ENCODE data around the gene TEX52. TPM values are rescaled to one million over a fixed set of nuclear protein-coding genes. Genes with fewer than 3 reads are reported as not detected.

Gene TEX52
- total RNA-seq, 1 experiment from 2014 or later: not detected

DNA sequence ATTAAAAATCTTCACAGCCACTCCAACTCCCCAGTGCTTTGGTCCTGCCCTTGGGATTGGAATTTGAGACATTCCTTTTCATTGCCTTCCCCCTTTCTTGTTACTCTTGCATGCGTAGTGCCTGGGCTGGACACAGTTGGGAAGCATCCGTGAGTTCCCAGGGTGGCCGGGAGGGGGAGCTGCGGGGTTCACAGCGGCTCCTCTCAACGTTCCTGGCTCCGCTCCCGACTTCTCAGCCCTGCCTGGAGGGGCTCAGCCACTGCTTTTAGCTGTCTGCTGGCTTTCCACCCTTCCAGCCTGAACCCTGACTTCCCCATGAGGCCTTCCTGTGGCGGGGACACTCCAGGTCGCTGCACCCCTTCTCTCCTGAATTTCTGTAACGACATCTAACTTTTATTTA, 3.2 kb downstream of the TEX52 start:
- RAD21 ChIA-PET (ENCODE audit: low non-redundant PET in 1 of 2, low total read pairs in 2 of 2, uncharacterized antibody in 2 of 2, unreplicated experiment in 2 of 2): interaction anchor here in 1 of 2 experiments (1.1 kb wide), 1 partner anchor 188 kb away, joined by 3 read pairs; no protein-coding TSS in a partner anchor

DNA sequence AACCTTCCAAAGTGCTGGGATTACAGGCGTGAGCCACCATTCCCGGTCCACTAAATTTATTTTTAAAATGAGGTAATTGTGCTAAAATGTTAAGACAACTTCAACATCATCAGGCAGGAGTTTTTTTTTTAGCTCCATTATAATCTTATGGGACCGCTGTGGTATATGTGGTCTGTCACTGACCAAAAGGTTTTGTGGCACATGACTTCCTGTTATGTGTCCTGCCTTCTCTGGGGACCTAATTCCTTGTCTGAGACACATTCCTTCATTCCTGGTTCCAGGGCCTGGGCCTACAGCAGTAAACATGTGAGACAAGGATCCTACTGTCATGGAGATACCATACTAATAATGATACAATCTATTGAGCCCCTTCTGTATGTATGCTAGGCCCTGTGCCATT, 4.9 kb downstream of the TEX52 start:
- H3K9me2 ChIP-seq (ENCODE audit: insufficient read depth): no peaks in the 10 kb centered on the region
- BruUV-seq (replicated peaks): no TSS peak
- no peaks in the 10 kb centered on the region for H3K9me3 ChIP-seq (ENCODE audit: control insufficient read depth in 1 of 2, insufficient read depth in 1 of 2, low read depth in 1 of 2, low read length in 2 of 2)
- CTCF ChIA-PET: interaction anchor here (1.3 to 1.4 kb wide), 2 partner anchors 183 to 190 kb away, joined by 3 read pairs; no protein-coding TSS in a partner anchor
- peaks cover 0 to under 1% of the 10 kb centered on the region in 2 experiments; a peak in 1 of 4 replicates for H3K36me3 ChIP-seq (ENCODE audit: control insufficient read depth in 1 of 2, insufficient read depth in 2 of 2, low read length in 2 of 2)
- H3K27me3 ChIP-seq (ENCODE audit: insufficient read depth, low read length): no peaks in the 10 kb centered on the region
- ATAC-seq (no peak), DNase-seq (ENCODE audit: low read depth, low spot score) (no peak)
- no peak overlapping the region for H3K4me3 ChIP-seq (replicated peaks in 1 of 2; ENCODE audit: low read depth in 1 of 2, low read length in 2 of 2)
- no peak overlapping the region for H2AFZ ChIP-seq (ENCODE audit: low read depth, low read length, poor library complexity, severe bottlenecking)
- H3K27ac ChIP-seq (ENCODE audit: low read depth, low read length): no peak overlapping the region
- H4K20me1 ChIP-seq (ENCODE audit: insufficient read depth): no peaks in the 10 kb centered on the region
- POLR2A ChIA-PET: no interaction called here
- peaks cover 3 to 4% of the 10 kb centered on the region in 2 experiments; a peak in 3 of 4 replicates for H3K4me1 ChIP-seq (ENCODE audit: control insufficient read depth in 1 of 2, insufficient read depth in 2 of 2, low read length in 2 of 2)
- H3K9ac ChIP-seq (ENCODE audit: low read length): no peak overlapping the region
- H3K79me2 ChIP-seq (ENCODE audit: insufficient read depth, low read length): no peaks in the 10 kb centered on the region
- no peak overlapping the region for H3K4me2 ChIP-seq (ENCODE audit: low read length)
- intact Hi-C loops (cut with micrococcal nuclease): loop anchor here (2.0 kb wide), 1 partner anchor 183 kb away; no protein-coding TSS in a partner anchor
- TF ChIP-seq EZH2phosphoT487 (IDR thresholded peaks at IDR 0.05; ENCODE audit: borderline replicate concordance): no peak
- TF ChIP-seq FOSL1 (IDR thresholded peaks at IDR 0.05; ENCODE audit: low read depth): no peak
- no peak for TF ChIP-seq SRF (IDR thresholded peaks at IDR 0.05; ENCODE audit: low read depth)
- no peak for TF ChIP-seq CBX3 (IDR thresholded peaks at IDR 0.05; ENCODE audit: low read depth)
- no peak for TF ChIP-seq ZNF274 (IDR thresholded peaks at IDR 0.05; ENCODE audit: low read depth, low read length)
- RAD21 ChIA-PET (ENCODE audit: low non-redundant PET in 1 of 2, low total read pairs in 2 of 2, uncharacterized antibody in 2 of 2, unreplicated experiment in 2 of 2): no interaction called here

More for the DNA sequence above, 3.2 kb downstream of the TEX52 start:
- Histone ChIP-seq H3K9me3 (ENCODE audit: control insufficient read depth in 1 of 2, insufficient read depth in 1 of 2, low read depth in 1 of 2, low read length in 2 of 2) (no peaks in the 10 kb centered on the region), H3K36me3 (ENCODE audit: control insufficient read depth in 1 of 2, insufficient read depth in 2 of 2, low read length in 2 of 2) (peaks cover 7% of the 10 kb centered on the region in 2 experiments; a peak in 3 of 4 replicates), H2AFZ (ENCODE audit: low read depth, low read length, poor library complexity, severe bottlenecking) (no peak overlapping the region), H3K27ac (ENCODE audit: low read depth, low read length) (no peak overlapping the region), H3K4me3 (replicated peaks in 1 of 2; ENCODE audit: low read depth in 1 of 2, low read length in 2 of 2) (no peak overlapping the region), H3K9ac (ENCODE audit: low read length) (no peak overlapping the region), H3K27me3 (ENCODE audit: insufficient read depth, low read length) (no peaks in the 10 kb centered on the region), H3K4me2 (ENCODE audit: low read length) (no peak overlapping the region), H4K20me1 (ENCODE audit: insufficient read depth) (no peaks in the 10 kb centered on the region), H3K4me1 (ENCODE audit: control insufficient read depth in 1 of 2, insufficient read depth in 2 of 2, low read length in 2 of 2) (peaks cover 3 to 4% of the 10 kb centered on the region in 2 experiments; a peak in 3 of 4 replicates), H3K79me2 (ENCODE audit: insufficient read depth, low read length) (no peaks in the 10 kb centered on the region), H3K9me2 (ENCODE audit: insufficient read depth) (no peaks in the 10 kb centered on the region)
- POLR2A ChIA-PET: interaction anchor here (1.1 kb wide), 1 partner anchor 23 kb away, joined by 5 read pairs; the partner anchor contains the start of genes FOXM1 and RHNO1
- CTCF ChIA-PET: interaction anchor here (0.6 to 2.0 kb wide), 9 partner anchors 8 to 219 kb away, joined by 3 to 13 read pairs (median 6); no protein-coding TSS in a partner anchor
- ATAC-seq: peak; percentile 90
- TF ChIP-seq CBX3 (IDR thresholded peaks at IDR 0.05; ENCODE audit: low read depth) (no peak), SP1 (IDR thresholded peaks at IDR 0.05; ENCODE audit: low read depth) (no peak), RAD21 (IDR thresholded peaks at IDR 0.05; ENCODE audit: low read depth) (peak; percentile 46), TCF7L2 (IDR thresholded peaks at IDR 0.05; ENCODE audit: borderline replicate concordance, extremely low read depth, insufficient read depth, insufficient read length) (peak; percentile 51)
- TF ChIP-seq, protein P1, sequence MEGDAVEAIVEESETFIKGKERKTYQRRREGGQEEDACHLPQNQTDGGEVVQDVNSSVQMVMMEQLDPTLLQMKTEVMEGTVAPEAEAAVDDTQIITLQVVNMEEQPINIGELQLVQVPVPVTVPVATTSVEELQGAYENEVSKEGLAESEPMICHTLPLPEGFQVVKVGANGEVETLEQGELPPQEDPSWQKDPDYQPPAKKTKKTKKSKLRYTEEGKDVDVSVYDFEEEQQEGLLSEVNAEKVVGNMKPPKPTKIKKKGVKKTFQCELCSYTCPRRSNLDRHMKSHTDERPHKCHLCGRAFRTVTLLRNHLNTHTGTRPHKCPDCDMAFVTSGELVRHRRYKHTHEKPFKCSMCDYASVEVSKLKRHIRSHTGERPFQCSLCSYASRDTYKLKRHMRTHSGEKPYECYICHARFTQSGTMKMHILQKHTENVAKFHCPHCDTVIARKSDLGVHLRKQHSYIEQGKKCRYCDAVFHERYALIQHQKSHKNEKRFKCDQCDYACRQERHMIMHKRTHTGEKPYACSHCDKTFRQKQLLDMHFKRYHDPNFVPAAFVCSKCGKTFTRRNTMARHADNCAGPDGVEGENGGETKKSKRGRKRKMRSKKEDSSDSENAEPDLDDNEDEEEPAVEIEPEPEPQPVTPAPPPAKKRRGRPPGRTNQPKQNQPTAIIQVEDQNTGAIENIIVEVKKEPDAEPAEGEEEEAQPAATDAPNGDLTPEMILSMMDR (IDR thresholded peaks at IDR 0.05 in 2 of 3, conservative IDR thresholded peaks at IDR 0.05 in 1 of 3; ENCODE audit: borderline replicate concordance in 1 of 3, insufficient read depth in 1 of 3, low read depth in 2 of 3, low read length in 2 of 3): peak; percentile 40 to 96 (median 79); a peak in 5 of 6 replicates
- no TSS peak for BruUV-seq (replicated peaks)
- intact Hi-C loops (cut with micrococcal nuclease): loop anchor here (1.0 to 2.0 kb wide), 2 partner anchors 91 to 181 kb away; no protein-coding TSS in a partner anchor
- DNase-seq (ENCODE audit: low read depth, low spot score): peak; percentile 28

All from HCT116 (cell line).